ENCODE data around the gene AGAP6.

DNA sequence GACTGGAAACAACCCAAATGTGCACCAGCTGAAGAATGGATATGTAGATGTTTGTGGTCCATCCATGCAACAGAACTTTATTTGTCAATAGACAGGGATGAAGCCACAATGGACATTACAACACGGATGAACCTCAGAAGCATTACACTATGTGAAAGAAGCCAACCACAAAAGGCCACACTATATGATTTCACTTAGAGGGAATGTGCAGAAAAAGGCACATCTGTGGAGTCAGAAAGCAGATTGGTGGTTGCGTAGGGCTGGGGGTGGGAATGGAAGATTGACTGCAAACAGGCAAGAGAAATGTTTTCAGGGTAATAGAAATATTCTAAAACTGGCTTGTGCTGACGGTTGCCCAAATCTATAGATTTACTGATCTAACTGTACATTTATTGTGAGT is 45.3 kb downstream of the AGAP6 start:
- TF ChIP-seq, protein P1, sequence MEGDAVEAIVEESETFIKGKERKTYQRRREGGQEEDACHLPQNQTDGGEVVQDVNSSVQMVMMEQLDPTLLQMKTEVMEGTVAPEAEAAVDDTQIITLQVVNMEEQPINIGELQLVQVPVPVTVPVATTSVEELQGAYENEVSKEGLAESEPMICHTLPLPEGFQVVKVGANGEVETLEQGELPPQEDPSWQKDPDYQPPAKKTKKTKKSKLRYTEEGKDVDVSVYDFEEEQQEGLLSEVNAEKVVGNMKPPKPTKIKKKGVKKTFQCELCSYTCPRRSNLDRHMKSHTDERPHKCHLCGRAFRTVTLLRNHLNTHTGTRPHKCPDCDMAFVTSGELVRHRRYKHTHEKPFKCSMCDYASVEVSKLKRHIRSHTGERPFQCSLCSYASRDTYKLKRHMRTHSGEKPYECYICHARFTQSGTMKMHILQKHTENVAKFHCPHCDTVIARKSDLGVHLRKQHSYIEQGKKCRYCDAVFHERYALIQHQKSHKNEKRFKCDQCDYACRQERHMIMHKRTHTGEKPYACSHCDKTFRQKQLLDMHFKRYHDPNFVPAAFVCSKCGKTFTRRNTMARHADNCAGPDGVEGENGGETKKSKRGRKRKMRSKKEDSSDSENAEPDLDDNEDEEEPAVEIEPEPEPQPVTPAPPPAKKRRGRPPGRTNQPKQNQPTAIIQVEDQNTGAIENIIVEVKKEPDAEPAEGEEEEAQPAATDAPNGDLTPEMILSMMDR (optimal IDR thresholded peaks at IDR 0.05 in 1 of 3, IDR thresholded peaks at IDR 0.05 in 1 of 3, conservative IDR thresholded peaks at IDR 0.05 in 1 of 3; ENCODE audit: extremely low read depth in 1 of 3, insufficient read depth in 2 of 3, low read length in 3 of 3) = no peak
- TF ChIP-seq EZH2 (IDR thresholded peaks at IDR 0.05; ENCODE audit: low read length) = no peak
